GM12878 (cell line): ENCODE measurements around the gene SSH2. TPM values are rescaled to one million over a fixed set of nuclear protein-coding genes. Genes with fewer than 3 reads are reported as not detected.

Source experiments
- ATAC-seq: fragments of 200-7000 bp; cut with Tn5 transposase; 3 replicates; pipeline ENCODE4 v1.9.1; 2020; ENCODE audit warnings: mild to moderate bottlenecking, moderate library complexity
- BruUV-seq: library from RNA; stranded (reverse); fragments of 400-500 nt; replicated peaks from 2 replicates; lab custom pipeline; 2021; lab: Mats Ljungman, UMichigan
- CTCF ChIA-PET: fragments of 300-600 bp; sonication (Branson Sonifier 250); formaldehyde crosslinking; extraction: SDS; loops from one replicate; lab custom pipeline; 2021; ENCODE audit warnings: inconsistent platforms; lab: Yijun Ruan, JAX
- POLR2A ChIA-PET: fragments of 350-600 bp; formaldehyde crosslinking; extraction: SDS; loops from one replicate; lab custom pipeline; 2021; ENCODE audit warnings: inconsistent platforms; lab: Charles Lee
- RAD21 ChIA-PET: fragments of 300-600 bp; sonication (Branson Sonifier 250); formaldehyde crosslinking; loops from one replicate; lab custom pipeline; 2023; ENCODE audit warnings: antibody characterized with exemption; ENCODE audit not compliant: unreplicated experiment; lab: Charles Lee
- SMC1A ChIA-PET: fragments of 300-600 bp; sonication (Branson Sonifier 250); formaldehyde crosslinking; loops from one replicate; lab custom pipeline; 2023; ENCODE audit not compliant: unreplicated experiment, uncharacterized antibody; lab: Charles Lee
- DNase-seq: peaks from one replicate; pipeline ENCODE4 v3.0.0-alpha.2; 2011; ENCODE audit warnings: low read depth, low spot score
- FAIRE-seq: peaks from 3 replicates; lab custom pipeline; 2011; peaks lifted over from hg19 to GRCh38; lab: Jason Lieb, UNC
- H2AFZ ChIP-seq: 2 replicates; pipeline ENCODE4 v1.6.0; 2011; ENCODE audit warnings: low read depth, low read length, control low read depth; ENCODE audit not compliant: control insufficient read depth
- H3K27ac ChIP-seq: 2 replicates; pipeline ENCODE4 v1.5.1; 2011; ENCODE audit warnings: control low read depth; ENCODE audit not compliant: control insufficient read depth, insufficient read depth
- H3K27me3 ChIP-seq, 2 experiments: replicated peaks in 1 of 2; 2 replicates each; pipeline versions ENCODE4 v1.6.0 to v1.6.1; 2011; ENCODE audit warnings: low read length in 1 of 2; ENCODE audit not compliant: control insufficient read depth in 2 of 2, insufficient read depth in 2 of 2
- H3K36me3 ChIP-seq, 2 experiments: 2 replicates each; pipeline ENCODE4 v1.5.1; 2011; ENCODE audit warnings: low read length in 1 of 2; ENCODE audit not compliant: control insufficient read depth in 2 of 2, insufficient read depth in 2 of 2
- H3K4me1 ChIP-seq: 2 replicates; pipeline ENCODE4 v1.6.1; 2011; ENCODE audit warnings: mild to moderate bottlenecking, low read length, moderate library complexity, mixed read lengths; ENCODE audit not compliant: control insufficient read depth, insufficient read depth
- H3K4me2 ChIP-seq: 2 replicates; pipeline ENCODE4 v1.6.0; 2011; ENCODE audit warnings: control low read depth; ENCODE audit not compliant: control insufficient read depth, insufficient read depth
- H3K4me3 ChIP-seq: fragments of 200-600 bp; sonication (generic); 2 replicates; pipeline ENCODE4 v1.5.1; 2016
- H3K79me2 ChIP-seq: 2 replicates; pipeline ENCODE4 v1.6.0; 2011; ENCODE audit warnings: low read length; ENCODE audit not compliant: control insufficient read depth, insufficient read depth
- H3K9ac ChIP-seq: 2 replicates; pipeline ENCODE4 v1.8.0; 2011; ENCODE audit warnings: low read length, control low read depth, mixed read lengths; ENCODE audit not compliant: control insufficient read depth, insufficient read depth
- H3K9me3 ChIP-seq: replicated peaks from 3 replicates; pipeline ENCODE4 v1.5.1; 2011; ENCODE audit warnings: mild to moderate bottlenecking, low read length; ENCODE audit not compliant: control insufficient read depth, insufficient read depth
- H4K20me1 ChIP-seq: 2 replicates; pipeline ENCODE4 v1.6.0; 2011; ENCODE audit not compliant: control insufficient read depth, insufficient read depth
- BACH1 ChIP-seq: fragments of 450-650 bp; IDR thresholded peaks from 2 replicates; pipeline ENCODE4 v1.6.1; 2017; ENCODE audit warnings: mild to moderate bottlenecking, borderline replicate concordance
- BRCA1 ChIP-seq: IDR thresholded peaks from 2 replicates; pipeline ENCODE4 v1.6.1; 2011; ENCODE audit warnings: low read depth, low read length, improper control_type of control experiment
- CBFB ChIP-seq: IDR thresholded peaks from 2 replicates; pipeline ENCODE4 v1.6.1; 2016; ENCODE audit warnings: antibody characterized with exemption, low read depth
- CHD2 ChIP-seq: IDR thresholded peaks from 2 replicates; pipeline ENCODE4 v1.6.1; 2011; ENCODE audit warnings: low read depth, low read length, improper control_type of control experiment, borderline replicate concordance
- ESRRA ChIP-seq: IDR thresholded peaks from 2 replicates; pipeline ENCODE4 v1.6.1; 2012; ENCODE audit warnings: mild to moderate bottlenecking, low read length, improper control_type of control experiment
- EZH2 ChIP-seq: IDR thresholded peaks from 2 replicates; pipeline ENCODE4 v1.6.1; 2012; ENCODE audit warnings: low read depth, mild to moderate bottlenecking, control low read depth, inconsistent platforms, low read length, borderline replicate concordance; ENCODE audit not compliant: control insufficient read depth
- FOXM1 ChIP-seq: IDR thresholded peaks from 2 replicates; pipeline ENCODE4 v1.6.1; 2012; ENCODE audit warnings: low read depth, mild to moderate bottlenecking, inconsistent platforms, low read length, moderate library complexity
- HDAC6 ChIP-seq: fragments of 200-600 bp; sonication (generic); IDR thresholded peaks from one replicate; pipeline ENCODE4 v1.8.0; 2017; ENCODE audit warnings: antibody characterized with exemption; ENCODE audit not compliant: unreplicated experiment
- HDGF ChIP-seq: fragments of 450-650 bp; IDR thresholded peaks from 2 replicates; pipeline ENCODE4 v1.6.1; 2016; ENCODE audit warnings: antibody characterized with exemption
- IKZF2 ChIP-seq, 2 experiments: fragments of 450-650 bp; IDR thresholded peaks; 2 replicates each; pipeline ENCODE4 v1.6.1; 2017; ENCODE audit warnings: mild to moderate bottlenecking in 2 of 2, moderate library complexity in 2 of 2
- JUNB ChIP-seq: IDR thresholded peaks from 2 replicates; pipeline ENCODE4 v1.6.1; 2016; ENCODE audit warnings: antibody characterized with exemption, mild to moderate bottlenecking
- NFIC ChIP-seq: IDR thresholded peaks from 2 replicates; pipeline ENCODE4 v1.6.1; 2012; ENCODE audit warnings: low read depth, mild to moderate bottlenecking, inconsistent platforms, low read length, moderate library complexity
- NR2C2 ChIP-seq: IDR thresholded peaks from 2 replicates; pipeline ENCODE4 v1.6.1; 2011; ENCODE audit warnings: borderline replicate concordance, low read depth; ENCODE audit not compliant: control insufficient read depth, insufficient read length
- PAX8 ChIP-seq: fragments of 450-650 bp; IDR thresholded peaks from 2 replicates; pipeline ENCODE4 v1.6.1; 2017; ENCODE audit warnings: mild to moderate bottlenecking, moderate library complexity
- POLR2AphosphoS5 ChIP-seq: IDR thresholded peaks from 2 replicates; pipeline ENCODE4 v1.6.1; 2011; ENCODE audit warnings: mild to moderate bottlenecking, low read length, inconsistent platforms
- RAD21 ChIP-seq: IDR thresholded peaks from 2 replicates; pipeline ENCODE4 v1.6.1; 2011; ENCODE audit warnings: mild to moderate bottlenecking, low read depth, low read length, moderate library complexity; ENCODE audit not compliant: insufficient read depth
- RUNX3 ChIP-seq: IDR thresholded peaks from 2 replicates; pipeline ENCODE4 v1.6.1; 2012; ENCODE audit warnings: low read length, inconsistent platforms
- SKIL ChIP-seq: fragments of 450-650 bp; IDR thresholded peaks from 2 replicates; pipeline ENCODE4 v1.6.1; 2017; ENCODE audit warnings: mild to moderate bottlenecking, low read depth, inconsistent platforms; ENCODE audit not compliant: poor library complexity, severe bottlenecking
- SMAD5 ChIP-seq: IDR thresholded peaks from 2 replicates; pipeline ENCODE4 v1.6.1; 2016; ENCODE audit warnings: antibody characterized with exemption, low read depth
- SPI1 ChIP-seq: IDR thresholded peaks from 2 replicates; pipeline ENCODE4 v1.6.1; 2011; ENCODE audit warnings: low read depth, mild to moderate bottlenecking, low read length, moderate library complexity, borderline replicate concordance; ENCODE audit not compliant: insufficient read depth
- SUZ12 ChIP-seq: fragments of 200-600 bp; sonication (generic); IDR thresholded peaks from one replicate; pipeline ENCODE4 v1.6.1; 2018; ENCODE audit warnings: antibody characterized with exemption, mild to moderate bottlenecking; ENCODE audit not compliant: unreplicated experiment
- ZNF207 ChIP-seq: fragments of 450-650 bp; IDR thresholded peaks from 2 replicates; pipeline ENCODE4 v1.6.1; 2014; ENCODE audit warnings: antibody characterized with exemption, mild to moderate bottlenecking, borderline replicate concordance
- WGBS: methylation state at CpG from one replicate; pipeline ENCODE4 v1.1.6; 2016; ENCODE audit warnings: low lambda C conversion rate; ENCODE audit not compliant: insufficient replicate concordance, insufficient coverage; ENCODE audit errors: missing lambda C conversion rate; 5-methylcytosine and 5-hydroxymethylcytosine counted together
- in situ Hi-C: fragments of 300-500 bp; cut with MboI; formaldehyde crosslinking; loops from 9 replicates; pipeline ENCODE4 v1.14.3; 2018; ENCODE audit warnings: mixed read lengths
- intact Hi-C: fragments of 100-400 bp; cut with micrococcal nuclease; formaldehyde crosslinking; loops from one replicate; pipeline ENCODE4 v1.14.2; 2022; ENCODE audit not compliant: unreplicated experiment
- polyA plus RNA-seq, 11 experiments: library from polyadenylated mRNA; depleted of rRNA in 4 of 11; unstranded in 6 of 11; stranded (reverse) in 5 of 11; fragments of >200 nt; fragmentation: Nextera tagmentation in 4 of 11; fragmentation: Illumina TruSeq in 1 of 11; extraction: Ambion mirVana in 4 of 11; extraction: Trizol in 1 of 11; gene quantifications; 1 replicate in 1 of 11; 2 replicates in 10 of 11; pipeline versions ENCODE4 v1.2.1 to v1.2.3, GENCODE V29; 2011 to 2016; ENCODE audit warnings: inconsistent platforms in 2 of 11, missing spikeins in 2 of 11, low read depth in 1 of 11
- total RNA-seq, 4 experiments: library from RNA; depleted of rRNA in 3 of 4; stranded (reverse); fragments of >200 nt in 3 of 4; fragmentation: Illumina TruSeq in 1 of 4; extraction: Trizol in 1 of 4; gene quantifications; 2 replicates each; pipeline versions ENCODE4 v1.2.1 to v1.2.3, GENCODE V29; 2013 to 2021
- TF ChIP-seq, protein P1 (sequence below): IDR thresholded peaks from 2 replicates; pipeline ENCODE4 v1.6.1; 2012; ENCODE audit warnings: low read depth, low read length, improper control_type of control experiment

The SSH2 gene
- total and polyA plus RNA-seq, 10 of the 15 experiments (the other 5 are each of a cell fraction or from before 2014, with no cell fraction given), result 9.3 to 65.9 (median 34.0) TPM

- Histone ChIP-seq H4K20me1 (no peaks in the 10 kb centered on the region), H3K4me1 (peaks cover 32% of the 10 kb centered on the region), H3K4me3 (no peak overlapping the region), H3K27me3 (no peaks in the 10 kb centered on the region), H3K36me3 (peaks cover 2 to 13% of the 10 kb centered on the region in 2 experiments; a peak in 3 of 4 replicates), H3K4me2 (peak overlapping the region; percentile 10; the same call in 1 of the 2 replicates), H3K27ac (peak overlapping the region; percentile 21), H3K9me3 (no peaks in the 10 kb centered on the region), H3K9ac (no peak overlapping the region), H3K79me2 (peaks cover 83% of the 10 kb centered on the region), H2AFZ (no peak overlapping the region)
- ATAC-seq (peak; percentile 81), DNase-seq (peak; percentile 61), FAIRE-seq (peak; percentile 75)
- BruUV-seq, result no TSS peak
- POLR2A ChIA-PET, result interaction anchor here (0.6 to 1.8 kb wide), 5 partner anchors 9 to 110 kb away, joined by 3 to 11 read pairs (median 5); no protein-coding TSS in a partner anchor
- intact Hi-C loops, result no loop called here
- RAD21 ChIA-PET, result interaction anchor here (1.0 to 9.7 kb wide), 9 partner anchors 11 to 177 kb away, joined by 3 to 144 read pairs (median 4); no protein-coding TSS in a partner anchor
- CTCF ChIA-PET, result interaction anchor here (0.6 to 6.1 kb wide), 10 partner anchors 9 to 529 kb away, joined by 3 to 39 read pairs (median 4); partner anchors contain the start of gene SSH2
- in situ Hi-C loops, result no loop called here
- 48% methylated on average over 2 of the region's 2 CpGs for WGBS
- SMC1A ChIA-PET, result interaction anchor here (0.6 to 19.7 kb wide), 12 partner anchors 15 to 71 kb away, joined by 3 to 297 read pairs (median 4); no protein-coding TSS in a partner anchor
- 0 out of 2 replicates have a peak, but pooled peaks have one; percentile 42 for TF ChIP-seq ZNF207
- no peak for TF ChIP-seq HDAC6
- TF ChIP-seq JUNB, result peak; percentile 12; the same call in 1 of the 2 replicates
- TF ChIP-seq CBFB, result no peak
- no peak for TF ChIP-seq POLR2AphosphoS5
- TF ChIP-seq NR2C2, result no peak
- peak; percentile 47; the same call in 1 of the 2 replicates for TF ChIP-seq SPI1
- peak; percentile 63 for TF ChIP-seq RUNX3
- TF ChIP-seq RAD21, result no peak
- TF ChIP-seq HDGF, result no peak
- no peak for TF ChIP-seq BRCA1
- TF ChIP-seq, protein P1, sequence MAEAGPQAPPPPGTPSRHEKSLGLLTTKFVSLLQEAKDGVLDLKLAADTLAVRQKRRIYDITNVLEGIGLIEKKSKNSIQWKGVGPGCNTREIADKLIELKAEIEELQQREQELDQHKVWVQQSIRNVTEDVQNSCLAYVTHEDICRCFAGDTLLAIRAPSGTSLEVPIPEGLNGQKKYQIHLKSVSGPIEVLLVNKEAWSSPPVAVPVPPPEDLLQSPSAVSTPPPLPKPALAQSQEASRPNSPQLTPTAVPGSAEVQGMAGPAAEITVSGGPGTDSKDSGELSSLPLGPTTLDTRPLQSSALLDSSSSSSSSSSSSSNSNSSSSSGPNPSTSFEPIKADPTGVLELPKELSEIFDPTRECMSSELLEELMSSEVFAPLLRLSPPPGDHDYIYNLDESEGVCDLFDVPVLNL, result no peak
- TF ChIP-seq SKIL, result peak; percentile 55
- TF ChIP-seq NFIC, result peak; percentile 48
- no peak for TF ChIP-seq SMAD5
- TF ChIP-seq BACH1, result no peak
- TF ChIP-seq EZH2, result no peak
- no peak for TF ChIP-seq CHD2
- TF ChIP-seq ESRRA, result no peak
- no peak for TF ChIP-seq PAX8
- peak in 1 of 2 experiments; percentile 29; a peak in 2 of 4 replicates for TF ChIP-seq IKZF2 (IDR thresholded peaks at IDR 0.05)
- no peak for TF ChIP-seq SUZ12
- TF ChIP-seq FOXM1, result peak; percentile 25; the same call in 1 of the 2 replicates
Measured at GRCh38 chr17:29753845-29754439, 176.1 kb downstream of the SSH2 start.
